WTC11 (cell line): ENCODE data around the gene FOXK1. TPM values are rescaled to one million over a fixed set of nuclear protein-coding genes. Genes with fewer than 3 reads are reported as not detected.

Experiments used
- ATAC-seq: fragments of 200-7000 bp; cut with Tn5 transposase; 2 replicates; pipeline ENCODE4 v1.10.0; 2021; ENCODE audit warnings: mild to moderate bottlenecking, moderate library complexity
- CTCF ChIA-PET: fragments of 300-600 bp; sonication (Branson Sonifier 250); formaldehyde crosslinking; loops from one replicate; lab custom pipeline; 2021; ENCODE audit warnings: antibody characterized with exemption; lab: Charles Lee
- POLR2A ChIA-PET: fragments of 350-600 bp; sonication (Branson Sonifier 250); formaldehyde crosslinking; loops from one replicate; lab custom pipeline; 2021; ENCODE audit warnings: antibody characterized with exemption; lab: Charles Lee
- DNase-seq: peaks from one replicate; pipeline ENCODE4 v3.0.0; 2021; ENCODE audit warnings: low spot score
- H3K27ac Mint-ChIP-seq: 2 replicates; pipeline ENCODE4 v1.8.0; 2021; ENCODE audit warnings: mixed read lengths
- H3K27me3 Mint-ChIP-seq: 2 replicates; pipeline ENCODE4 v1.8.0; 2021; ENCODE audit warnings: low read depth, mild to moderate bottlenecking, moderate library complexity, mixed read lengths
- H3K36me3 Mint-ChIP-seq: 2 replicates; pipeline ENCODE4 v1.8.0; 2021; ENCODE audit warnings: mixed read lengths
- H3K4me1 Mint-ChIP-seq: 2 replicates; pipeline ENCODE4 v1.8.0; 2022; ENCODE audit warnings: mixed read lengths
- H3K4me3 Mint-ChIP-seq: 2 replicates; pipeline ENCODE4 v1.8.0; 2021; ENCODE audit warnings: mild to moderate bottlenecking, moderate library complexity, mixed read lengths
- H3K9me3 Mint-ChIP-seq: 2 replicates; pipeline ENCODE4 v1.8.0; 2021; ENCODE audit warnings: mixed read lengths
- ATF1 ChIP-seq: sonication (generic); formaldehyde crosslinking; IDR thresholded peaks from 2 replicates; pipeline ENCODE4 v1.8.1; 2023; ENCODE audit warnings: mild to moderate bottlenecking, moderate library complexity, missing genetic modification reagents
- FOXK1 ChIP-seq: sonication (generic); formaldehyde crosslinking; IDR thresholded peaks from 2 replicates; pipeline ENCODE4 v1.8.0; 2022; ENCODE audit warnings: mild to moderate bottlenecking, moderate library complexity, missing genetic modification reagents
- GTF2I ChIP-seq: fragments of 250-450 bp; sonication (Bioruptor Pico); conservative IDR thresholded peaks from 2 replicates; pipeline ENCODE4 v1.4.0; 2021; ENCODE audit warnings: mild to moderate bottlenecking
- HMGA2 ChIP-seq: fragments of 250-450 bp; sonication (Bioruptor Pico); IDR thresholded peaks from 2 replicates; pipeline ENCODE4 v1.4.0; 2021; ENCODE audit warnings: mild to moderate bottlenecking, moderate library complexity
- KAT7 ChIP-seq: sonication (generic); formaldehyde crosslinking; IDR thresholded peaks from 2 replicates; pipeline ENCODE4 v1.8.1; 2023; ENCODE audit warnings: missing genetic modification reagents, mild to moderate bottlenecking, borderline replicate concordance
- OVOL2 ChIP-seq: fragments of 250-450 bp; sonication (Bioruptor Pico); IDR thresholded peaks from 2 replicates; pipeline ENCODE4 v1.9.0; 2021; ENCODE audit warnings: mild to moderate bottlenecking, borderline replicate concordance
- RELA ChIP-seq: sonication (generic); formaldehyde crosslinking; IDR thresholded peaks from 2 replicates; pipeline ENCODE4 v1.8.1; 2022; ENCODE audit warnings: missing genetic modification reagents, mild to moderate bottlenecking, borderline replicate concordance
- SMAD4 ChIP-seq: sonication (generic); formaldehyde crosslinking; IDR thresholded peaks from 2 replicates; pipeline ENCODE4 v1.8.0; 2022; ENCODE audit warnings: mild to moderate bottlenecking, missing genetic modification reagents
- TEAD4 ChIP-seq: sonication (generic); formaldehyde crosslinking; IDR thresholded peaks from 2 replicates; pipeline ENCODE4 v1.8.0; 2022; ENCODE audit warnings: mild to moderate bottlenecking, missing genetic modification reagents
- TP53 ChIP-seq: sonication (generic); formaldehyde crosslinking; IDR thresholded peaks from 2 replicates; pipeline ENCODE4 v1.8.1; 2023; ENCODE audit warnings: mild to moderate bottlenecking, missing genetic modification reagents
- ZNF219 ChIP-seq: sonication (generic); formaldehyde crosslinking; IDR thresholded peaks from 2 replicates; pipeline ENCODE4 v1.8.0; 2023; ENCODE audit warnings: missing genetic modification reagents, mild to moderate bottlenecking, borderline replicate concordance
- ZNF317 ChIP-seq: sonication (generic); formaldehyde crosslinking; IDR thresholded peaks from 2 replicates; pipeline ENCODE4 v1.8.1; 2023; ENCODE audit warnings: low read depth, mild to moderate bottlenecking, moderate library complexity, missing genetic modification reagents, borderline replicate concordance
- ZNF416 ChIP-seq: fragments of 250-450 bp; sonication (Bioruptor Pico); IDR thresholded peaks from 2 replicates; pipeline ENCODE4 v1.9.0; 2021; ENCODE audit warnings: mild to moderate bottlenecking, inconsistent platforms
- total RNA-seq: library from RNA; stranded (reverse); gene quantifications from 3 replicates; pipeline ENCODE4 v1.2.3, GENCODE V29; 2021
- TF ChIP-seq, protein P1 (sequence below): sonication (generic); formaldehyde crosslinking; IDR thresholded peaks from 2 replicates; pipeline ENCODE4 v1.8.0; 2022; ENCODE audit warnings: missing genetic modification reagents
- TF ChIP-seq, protein P2 (sequence below): sonication (generic); formaldehyde crosslinking; IDR thresholded peaks from 2 replicates; pipeline ENCODE4 v1.8.1; 2023; ENCODE audit warnings: mild to moderate bottlenecking, missing genetic modification reagents, moderate library complexity
- TF ChIP-seq, protein P3 (sequence below): sonication (generic); formaldehyde crosslinking; IDR thresholded peaks from 2 replicates; pipeline ENCODE4 v1.8.0; 2022; ENCODE audit warnings: mild to moderate bottlenecking, missing genetic modification reagents
- TF ChIP-seq, protein P4 (sequence below): sonication (generic); formaldehyde crosslinking; IDR thresholded peaks from 2 replicates; pipeline ENCODE4 v1.8.1; 2022; ENCODE audit warnings: low read depth, mild to moderate bottlenecking, moderate library complexity, missing genetic modification reagents, borderline replicate concordance
- TF ChIP-seq, protein P5 (sequence below): fragments of 250-450 bp; sonication (Bioruptor Pico); IDR thresholded peaks from 2 replicates; pipeline ENCODE4 v1.8.0; 2021; ENCODE audit warnings: mild to moderate bottlenecking
- TF ChIP-seq, protein P6 (sequence below): sonication (generic); formaldehyde crosslinking; conservative IDR thresholded peaks from 2 replicates; pipeline ENCODE4 v1.8.1; 2023; ENCODE audit warnings: mild to moderate bottlenecking, low read depth, missing genetic modification reagents, moderate library complexity

The FOXK1 gene
- total RNA-seq, 1 experiment from 2014 or later, result 21.9 TPM

DNA sequence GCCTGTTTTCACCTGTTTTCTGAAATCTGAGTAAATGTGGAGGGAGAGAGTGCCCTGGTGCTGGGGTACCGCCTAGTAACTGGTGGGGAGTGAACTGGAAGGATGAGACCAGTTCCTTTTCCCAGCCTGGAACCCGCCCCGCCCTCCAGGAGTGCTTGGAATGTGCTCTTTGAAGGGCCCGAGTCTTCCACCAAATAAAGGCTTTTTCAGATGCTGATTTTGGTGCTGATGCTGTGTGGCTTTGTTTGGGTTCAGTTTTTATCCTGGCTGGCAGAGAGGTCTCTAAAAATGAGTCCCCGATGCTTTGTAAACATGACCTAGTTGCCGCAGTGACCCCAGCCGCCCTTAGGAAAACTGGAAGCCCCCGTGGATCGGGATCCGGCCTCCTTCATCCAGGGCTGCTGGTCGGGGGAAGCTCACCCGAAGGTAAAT, 25.9 kb downstream of the FOXK1 start (continued):
- TF ChIP-seq ZNF219 (CRISPR knock-in tag) (no peak), GTF2I (CRISPR knock-in tag) (no peak), SMAD4 (peak; percentile 74; the same call in 1 of the 2 replicates), TP53 (CRISPR knock-in tag) (no peak), TEAD4 (peak; percentile 75; the same call in 1 of the 2 replicates), ZNF317 (no peak), RELA (CRISPR knock-in tag) (no peak), HMGA2 (CRISPR knock-in tag) (no peak), OVOL2 (no peak), FOXK1 (CRISPR knock-in tag) (peak; percentile 99), KAT7 (no peak)
- TF ChIP-seq, protein P1, sequence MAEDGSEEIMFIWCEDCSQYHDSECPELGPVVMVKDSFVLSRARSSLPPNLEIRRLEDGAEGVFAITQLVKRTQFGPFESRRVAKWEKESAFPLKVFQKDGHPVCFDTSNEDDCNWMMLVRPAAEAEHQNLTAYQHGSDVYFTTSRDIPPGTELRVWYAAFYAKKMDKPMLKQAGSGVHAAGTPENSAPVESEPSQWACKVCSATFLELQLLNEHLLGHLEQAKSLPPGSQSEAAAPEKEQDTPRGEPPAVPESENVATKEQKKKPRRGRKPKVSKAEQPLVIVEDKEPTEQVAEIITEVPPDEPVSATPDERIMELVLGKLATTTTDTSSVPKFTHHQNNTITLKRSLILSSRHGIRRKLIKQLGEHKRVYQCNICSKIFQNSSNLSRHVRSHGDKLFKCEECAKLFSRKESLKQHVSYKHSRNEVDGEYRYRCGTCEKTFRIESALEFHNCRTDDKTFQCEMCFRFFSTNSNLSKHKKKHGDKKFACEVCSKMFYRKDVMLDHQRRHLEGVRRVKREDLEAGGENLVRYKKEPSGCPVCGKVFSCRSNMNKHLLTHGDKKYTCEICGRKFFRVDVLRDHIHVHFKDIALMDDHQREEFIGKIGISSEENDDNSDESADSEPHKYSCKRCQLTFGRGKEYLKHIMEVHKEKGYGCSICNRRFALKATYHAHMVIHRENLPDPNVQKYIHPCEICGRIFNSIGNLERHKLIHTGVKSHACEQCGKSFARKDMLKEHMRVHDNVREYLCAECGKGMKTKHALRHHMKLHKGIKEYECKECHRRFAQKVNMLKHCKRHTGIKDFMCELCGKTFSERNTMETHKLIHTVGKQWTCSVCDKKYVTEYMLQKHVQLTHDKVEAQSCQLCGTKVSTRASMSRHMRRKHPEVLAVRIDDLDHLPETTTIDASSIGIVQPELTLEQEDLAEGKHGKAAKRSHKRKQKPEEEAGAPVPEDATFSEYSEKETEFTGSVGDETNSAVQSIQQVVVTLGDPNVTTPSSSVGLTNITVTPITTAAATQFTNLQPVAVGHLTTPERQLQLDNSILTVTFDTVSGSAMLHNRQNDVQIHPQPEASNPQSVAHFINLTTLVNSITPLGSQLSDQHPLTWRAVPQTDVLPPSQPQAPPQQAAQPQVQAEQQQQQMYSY (CRISPR knock-in tag), result peak; percentile 42; the same call in 1 of the 2 replicates
- TF ChIP-seq, protein P2, sequence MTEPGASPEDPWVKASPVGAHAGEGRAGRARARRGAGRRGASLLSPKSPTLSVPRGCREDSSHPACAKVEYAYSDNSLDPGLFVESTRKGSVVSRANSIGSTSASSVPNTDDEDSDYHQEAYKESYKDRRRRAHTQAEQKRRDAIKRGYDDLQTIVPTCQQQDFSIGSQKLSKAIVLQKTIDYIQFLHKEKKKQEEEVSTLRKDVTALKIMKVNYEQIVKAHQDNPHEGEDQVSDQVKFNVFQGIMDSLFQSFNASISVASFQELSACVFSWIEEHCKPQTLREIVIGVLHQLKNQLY (CRISPR knock-in tag), result no peak
- TF ChIP-seq, protein P3, sequence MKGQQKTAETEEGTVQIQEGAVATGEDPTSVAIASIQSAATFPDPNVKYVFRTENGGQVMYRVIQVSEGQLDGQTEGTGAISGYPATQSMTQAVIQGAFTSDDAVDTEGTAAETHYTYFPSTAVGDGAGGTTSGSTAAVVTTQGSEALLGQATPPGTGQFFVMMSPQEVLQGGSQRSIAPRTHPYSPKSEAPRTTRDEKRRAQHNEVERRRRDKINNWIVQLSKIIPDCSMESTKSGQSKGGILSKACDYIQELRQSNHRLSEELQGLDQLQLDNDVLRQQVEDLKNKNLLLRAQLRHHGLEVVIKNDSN, result 0 out of 2 replicates have a peak, but pooled peaks have one; percentile 25
- TF ChIP-seq, protein P4, sequence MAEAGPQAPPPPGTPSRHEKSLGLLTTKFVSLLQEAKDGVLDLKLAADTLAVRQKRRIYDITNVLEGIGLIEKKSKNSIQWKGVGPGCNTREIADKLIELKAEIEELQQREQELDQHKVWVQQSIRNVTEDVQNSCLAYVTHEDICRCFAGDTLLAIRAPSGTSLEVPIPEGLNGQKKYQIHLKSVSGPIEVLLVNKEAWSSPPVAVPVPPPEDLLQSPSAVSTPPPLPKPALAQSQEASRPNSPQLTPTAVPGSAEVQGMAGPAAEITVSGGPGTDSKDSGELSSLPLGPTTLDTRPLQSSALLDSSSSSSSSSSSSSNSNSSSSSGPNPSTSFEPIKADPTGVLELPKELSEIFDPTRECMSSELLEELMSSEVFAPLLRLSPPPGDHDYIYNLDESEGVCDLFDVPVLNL (CRISPR knock-in tag), result no peak
- TF ChIP-seq, protein P5, sequence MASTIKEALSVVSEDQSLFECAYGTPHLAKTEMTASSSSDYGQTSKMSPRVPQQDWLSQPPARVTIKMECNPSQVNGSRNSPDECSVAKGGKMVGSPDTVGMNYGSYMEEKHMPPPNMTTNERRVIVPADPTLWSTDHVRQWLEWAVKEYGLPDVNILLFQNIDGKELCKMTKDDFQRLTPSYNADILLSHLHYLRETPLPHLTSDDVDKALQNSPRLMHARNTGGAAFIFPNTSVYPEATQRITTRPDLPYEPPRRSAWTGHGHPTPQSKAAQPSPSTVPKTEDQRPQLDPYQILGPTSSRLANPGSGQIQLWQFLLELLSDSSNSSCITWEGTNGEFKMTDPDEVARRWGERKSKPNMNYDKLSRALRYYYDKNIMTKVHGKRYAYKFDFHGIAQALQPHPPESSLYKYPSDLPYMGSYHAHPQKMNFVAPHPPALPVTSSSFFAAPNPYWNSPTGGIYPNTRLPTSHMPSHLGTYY (CRISPR knock-in tag), result no peak
- TF ChIP-seq, protein P6, sequence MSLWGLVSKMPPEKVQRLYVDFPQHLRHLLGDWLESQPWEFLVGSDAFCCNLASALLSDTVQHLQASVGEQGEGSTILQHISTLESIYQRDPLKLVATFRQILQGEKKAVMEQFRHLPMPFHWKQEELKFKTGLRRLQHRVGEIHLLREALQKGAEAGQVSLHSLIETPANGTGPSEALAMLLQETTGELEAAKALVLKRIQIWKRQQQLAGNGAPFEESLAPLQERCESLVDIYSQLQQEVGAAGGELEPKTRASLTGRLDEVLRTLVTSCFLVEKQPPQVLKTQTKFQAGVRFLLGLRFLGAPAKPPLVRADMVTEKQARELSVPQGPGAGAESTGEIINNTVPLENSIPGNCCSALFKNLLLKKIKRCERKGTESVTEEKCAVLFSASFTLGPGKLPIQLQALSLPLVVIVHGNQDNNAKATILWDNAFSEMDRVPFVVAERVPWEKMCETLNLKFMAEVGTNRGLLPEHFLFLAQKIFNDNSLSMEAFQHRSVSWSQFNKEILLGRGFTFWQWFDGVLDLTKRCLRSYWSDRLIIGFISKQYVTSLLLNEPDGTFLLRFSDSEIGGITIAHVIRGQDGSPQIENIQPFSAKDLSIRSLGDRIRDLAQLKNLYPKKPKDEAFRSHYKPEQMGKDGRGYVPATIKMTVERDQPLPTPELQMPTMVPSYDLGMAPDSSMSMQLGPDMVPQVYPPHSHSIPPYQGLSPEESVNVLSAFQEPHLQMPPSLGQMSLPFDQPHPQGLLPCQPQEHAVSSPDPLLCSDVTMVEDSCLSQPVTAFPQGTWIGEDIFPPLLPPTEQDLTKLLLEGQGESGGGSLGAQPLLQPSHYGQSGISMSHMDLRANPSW, result no peak

DNA sequence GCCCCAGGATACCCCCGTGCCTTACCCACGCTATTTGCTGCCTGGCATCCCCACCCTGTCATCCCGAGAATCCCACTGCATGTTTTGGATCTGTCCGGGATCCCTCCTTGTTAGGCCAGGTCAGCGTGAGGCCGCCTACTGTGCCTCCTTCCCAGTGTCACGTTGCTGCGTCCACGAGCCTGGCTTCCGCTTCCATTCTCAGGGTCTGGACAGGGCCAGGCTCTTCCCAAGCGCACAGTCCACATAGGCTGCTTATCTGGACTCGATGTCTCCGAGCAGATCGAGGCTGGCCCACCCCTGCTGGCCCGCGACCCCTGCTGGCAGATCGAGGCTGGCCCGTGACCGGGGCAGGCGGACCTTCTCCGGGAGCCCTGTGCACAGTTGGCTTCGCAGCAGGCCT, 27.1 kb downstream of the FOXK1 start:
- H3K27me3 Mint-ChIP-seq, result peaks cover 98% of the 10 kb centered on the region
- H3K36me3 Mint-ChIP-seq, result peaks cover 4% of the 10 kb centered on the region; the same call in 1 of the 2 replicates
- H3K9me3 Mint-ChIP-seq, result no peaks in the 10 kb centered on the region
- ATAC-seq, result no peak
- no peak overlapping the region for H3K27ac Mint-ChIP-seq
- TF ChIP-seq ATF1 (CRISPR knock-in tag) (0 out of 2 replicates have a peak, but pooled peaks have one; percentile 32), ZNF416 (CRISPR knock-in tag) (no peak)
- TF ChIP-seq, protein P1 (CRISPR knock-in tag), result peak; percentile 56; the same call in 1 of the 2 replicates
- H3K4me3 Mint-ChIP-seq, result no peak overlapping the region
- peak; percentile 27 for DNase-seq
- CTCF ChIA-PET, result no interaction called here
- POLR2A ChIA-PET, result no interaction called here
- H3K4me1 Mint-ChIP-seq, result peaks cover 45% of the 10 kb centered on the region
